Iris pigment epithelial cell (primary cell): Measurements from ENCODE around the gene CHRNA4.

Experiments used
- DNase-seq: peaks from one replicate; pipeline ENCODE4 v3.0.0-alpha.2; 2011; ENCODE audit warnings: low read depth

The CHRNA4 gene

DNA sequence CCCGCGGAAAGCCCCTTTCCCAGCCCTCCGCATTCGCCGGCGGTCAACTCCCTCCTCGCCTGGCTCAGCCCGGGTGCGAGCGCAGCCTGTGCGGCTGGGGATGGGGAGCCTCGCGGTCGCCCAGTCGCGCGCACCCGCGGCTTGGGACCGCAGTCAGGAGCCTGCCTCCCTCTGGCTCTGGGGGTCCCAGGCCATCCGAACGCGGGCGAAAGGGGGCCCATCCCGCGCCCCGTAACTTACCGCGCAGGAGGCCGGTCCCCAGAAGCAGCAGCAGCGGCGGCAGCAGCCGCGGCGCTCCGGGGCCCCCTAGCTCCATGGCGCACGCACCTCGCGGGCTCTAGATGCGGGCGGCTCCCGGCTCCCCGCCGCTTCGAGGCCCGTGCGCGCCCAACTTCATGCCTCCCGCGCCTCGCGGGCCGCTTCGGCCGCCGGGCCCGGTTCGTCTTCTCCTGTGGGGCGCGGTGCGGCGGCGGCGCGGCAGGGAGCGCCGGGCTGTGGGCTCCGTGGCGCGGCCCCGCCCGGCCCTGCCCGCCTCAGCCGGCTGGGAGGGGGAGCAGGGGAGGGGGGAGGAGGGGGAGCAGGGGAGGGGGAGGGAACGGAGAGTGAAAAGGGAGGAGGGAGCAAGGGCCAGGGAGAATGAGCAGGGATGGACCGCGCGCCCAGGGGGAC, at the start of gene CHRNA4:
CHRNA4 (minus strand) TSS at position 500 of the 669 bp plus-strand sequence; CDS start at position 316, 184 bp downstream.
- DNase-seq, result no peak

DNA sequence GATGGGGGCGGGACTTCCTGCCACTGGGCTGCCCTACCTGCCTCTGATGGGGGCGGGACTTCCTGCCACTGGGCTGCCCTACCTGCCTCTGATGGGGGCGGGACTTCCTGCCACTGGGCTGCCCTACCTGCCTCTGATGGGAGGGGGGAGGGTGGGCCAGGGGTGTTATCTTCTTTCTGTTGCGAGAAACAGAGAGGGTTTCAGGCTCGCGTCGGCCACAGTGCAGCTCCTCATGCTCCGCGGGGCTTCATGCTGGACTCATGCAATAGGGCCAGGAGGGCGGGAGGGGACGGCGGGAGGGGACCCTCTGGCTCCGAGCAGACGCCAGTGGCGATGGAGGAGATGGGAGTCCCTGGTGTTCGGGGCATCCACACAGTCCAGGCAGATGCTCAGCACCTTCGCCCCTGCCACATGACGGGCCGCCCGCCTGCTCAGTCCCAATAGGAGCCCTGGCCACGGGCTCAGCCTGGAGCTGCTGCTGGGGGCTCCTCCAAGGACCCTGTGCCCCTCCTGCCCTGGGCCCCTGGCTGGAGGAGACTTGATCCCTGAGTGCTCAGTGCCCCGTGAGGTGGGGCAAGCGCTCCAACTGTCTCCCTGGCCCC, 48.8 kb upstream of the CHRNA4 start:
- DNase-seq, result no peak

DNA sequence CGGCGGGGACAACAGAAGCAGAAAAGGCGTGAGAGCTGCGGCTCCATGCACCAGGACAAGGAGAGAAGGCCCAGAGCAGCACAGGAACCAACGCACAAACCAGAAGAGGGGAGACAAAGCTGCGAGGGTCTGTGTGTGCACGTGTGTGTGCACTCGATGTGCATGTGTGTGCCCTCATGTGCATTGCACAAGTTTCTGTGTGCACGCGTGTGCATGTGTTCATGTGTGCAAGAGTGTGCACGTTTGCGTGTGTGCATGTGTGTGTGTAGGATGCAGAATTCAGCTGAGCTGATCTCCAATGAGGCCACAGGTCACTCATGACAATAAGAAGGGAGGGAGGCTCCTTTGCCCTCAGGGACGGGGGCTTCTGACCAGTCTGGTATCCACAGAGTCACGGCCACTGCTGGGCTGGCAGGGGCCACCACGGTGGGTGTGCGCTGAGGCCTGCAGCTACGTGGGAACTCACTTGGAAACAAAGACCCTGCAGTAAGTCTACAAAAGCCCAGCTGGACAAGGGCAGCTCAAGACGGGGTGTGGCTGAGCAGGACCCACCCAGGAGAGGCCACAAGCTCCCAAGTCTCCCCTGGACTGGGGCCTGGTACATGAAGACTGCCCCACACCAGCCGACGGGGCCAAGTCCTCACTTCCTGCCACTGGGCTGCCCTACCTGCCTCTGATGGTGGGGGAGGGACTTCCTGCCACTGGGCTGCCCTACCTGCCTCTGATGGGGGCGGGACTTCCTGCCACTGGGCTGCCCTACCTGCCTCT, 48.1 kb upstream of the CHRNA4 start:
- no peak for DNase-seq

DNA sequence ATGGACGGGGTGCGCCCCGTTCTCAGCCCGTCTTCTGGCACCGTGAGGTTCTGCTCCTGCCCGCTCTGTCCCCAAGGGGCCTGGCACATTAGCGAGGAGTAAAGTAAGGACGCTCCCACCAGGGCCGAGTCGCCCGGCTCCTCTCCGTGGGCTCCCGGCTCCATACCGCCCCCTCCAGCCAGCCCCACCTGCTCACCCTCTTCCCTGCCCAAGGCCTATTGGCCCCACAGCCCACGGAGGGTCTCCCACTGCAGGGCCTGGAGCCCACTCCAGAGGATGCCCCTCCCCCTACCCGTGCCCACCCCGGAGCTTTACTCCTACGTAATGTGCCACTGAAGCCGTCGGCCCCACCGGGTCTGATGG, 47.5 kb upstream of the CHRNA4 start:
- DNase-seq, result no peak

DNA sequence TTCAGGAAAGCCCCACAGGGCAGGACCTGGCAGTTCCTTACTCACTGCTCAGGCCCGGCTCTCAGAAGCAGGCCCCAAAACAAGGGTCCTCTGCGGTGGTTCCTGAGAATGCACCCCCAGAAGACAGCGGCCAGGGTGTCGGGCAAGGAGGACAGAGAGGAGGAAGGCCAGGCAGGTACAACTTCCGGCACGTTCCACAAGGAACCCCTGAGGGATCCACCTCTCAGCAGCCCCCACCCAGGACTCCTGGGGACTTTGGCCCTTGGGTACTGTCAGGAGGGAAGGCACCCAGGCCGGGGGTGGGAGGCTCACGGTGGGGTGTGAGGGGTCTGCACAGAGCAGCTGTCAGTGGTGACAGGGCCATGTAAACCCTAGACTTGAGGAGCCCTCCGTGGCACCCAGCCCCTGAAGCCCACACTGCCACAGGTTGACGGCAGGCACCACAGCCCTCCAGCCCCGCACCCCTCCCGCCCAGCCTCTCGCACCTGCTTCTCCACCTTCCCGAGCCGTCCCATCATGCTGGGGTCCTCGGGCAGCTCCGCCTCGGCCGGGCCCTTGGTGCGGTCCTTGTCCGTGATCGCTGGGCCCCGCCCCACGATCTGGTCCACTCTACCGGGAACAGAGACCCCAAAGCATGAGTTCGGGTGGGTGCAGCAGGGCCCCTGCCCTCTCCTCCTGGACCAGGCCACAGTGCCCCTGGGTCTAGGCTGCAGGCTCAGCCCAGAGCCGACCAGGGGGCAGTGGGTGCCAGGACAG, 47.0 kb upstream of the CHRNA4 start:
- no peak for DNase-seq

DNA sequence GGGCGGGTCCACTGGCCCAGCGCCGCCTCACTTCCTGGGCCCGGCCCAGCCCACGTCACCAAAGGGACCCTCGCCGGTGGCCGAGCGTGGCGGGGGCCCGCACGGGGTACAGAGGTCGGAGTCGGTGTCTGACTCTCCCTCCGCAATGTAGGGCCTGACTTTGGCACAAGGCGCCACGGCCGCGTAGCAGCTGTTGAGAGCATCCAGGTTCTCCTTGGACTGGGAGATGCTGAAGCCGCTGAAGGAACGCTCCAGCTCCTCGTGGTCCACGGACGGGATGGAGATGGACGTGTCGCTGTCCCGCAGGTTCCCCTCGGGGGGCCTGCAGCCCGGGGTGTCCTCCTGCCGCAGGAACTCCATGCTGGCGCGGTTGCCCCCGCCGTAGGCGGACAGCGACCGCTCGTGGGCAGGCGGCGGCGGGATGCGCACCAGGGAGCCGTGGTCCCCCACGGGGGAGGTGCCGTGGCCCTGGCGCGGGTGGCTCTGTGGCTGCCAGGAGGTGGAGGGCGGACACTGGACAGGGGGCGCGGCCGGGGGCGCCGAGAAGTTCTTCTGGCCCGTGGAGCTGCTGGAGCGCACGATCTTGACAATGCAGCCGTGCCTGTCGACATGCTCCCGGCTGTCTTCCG, 45.6 kb upstream of the CHRNA4 start:
- DNase-seq, result no peak

DNA sequence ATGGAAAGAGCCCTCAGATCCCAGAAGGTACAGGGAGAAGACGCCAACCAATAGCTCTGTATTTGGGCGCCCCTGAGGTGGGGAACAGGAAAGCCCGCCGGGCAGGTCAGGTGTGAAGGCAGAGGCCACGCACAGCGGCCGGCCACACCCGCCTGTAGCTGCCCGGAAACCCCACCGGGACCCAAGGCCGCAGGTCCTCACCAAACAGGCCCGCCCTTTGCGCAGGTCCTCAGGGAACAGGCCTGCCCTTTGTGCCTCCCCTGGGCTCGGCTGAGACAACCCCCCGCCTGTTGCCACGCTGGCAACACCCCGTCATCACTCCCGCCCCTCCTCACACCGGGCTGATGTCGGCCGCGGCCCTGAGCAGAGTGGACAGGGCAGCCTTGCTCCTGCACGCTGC, 44.9 kb upstream of the CHRNA4 start:
- no peak for DNase-seq

DNA sequence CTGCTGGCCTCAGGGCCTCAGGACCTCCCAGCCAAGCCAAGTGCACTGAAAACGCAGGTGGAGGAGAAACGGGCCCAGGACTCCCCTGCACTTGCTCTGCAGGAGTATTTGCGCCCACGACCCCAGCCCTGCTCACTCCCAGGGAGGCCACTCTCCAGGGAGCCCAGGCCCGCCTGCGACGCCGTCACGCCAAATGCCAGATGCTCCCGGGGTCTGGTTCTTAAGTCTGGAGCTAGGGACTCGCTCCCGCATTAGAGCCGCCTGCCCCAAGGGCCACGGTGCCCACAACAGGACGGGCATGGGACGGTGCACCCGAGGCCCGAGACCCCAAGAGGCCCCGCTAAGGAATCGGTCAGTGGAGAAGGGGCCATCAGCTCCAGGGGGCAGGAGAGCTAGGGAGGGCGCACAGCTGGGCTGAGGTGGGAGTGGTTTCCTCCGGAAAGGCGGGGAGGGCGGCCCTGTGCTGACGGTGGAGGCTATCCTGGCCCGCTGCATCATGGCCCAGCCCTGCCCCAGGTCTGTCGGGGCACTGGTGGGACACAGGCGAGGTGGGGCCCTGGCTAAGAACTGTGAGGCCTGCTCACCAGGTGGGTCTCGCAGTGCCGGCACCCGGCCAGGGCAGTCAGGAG, 44.1 kb upstream of the CHRNA4 start:
- DNase-seq, result no peak

DNA sequence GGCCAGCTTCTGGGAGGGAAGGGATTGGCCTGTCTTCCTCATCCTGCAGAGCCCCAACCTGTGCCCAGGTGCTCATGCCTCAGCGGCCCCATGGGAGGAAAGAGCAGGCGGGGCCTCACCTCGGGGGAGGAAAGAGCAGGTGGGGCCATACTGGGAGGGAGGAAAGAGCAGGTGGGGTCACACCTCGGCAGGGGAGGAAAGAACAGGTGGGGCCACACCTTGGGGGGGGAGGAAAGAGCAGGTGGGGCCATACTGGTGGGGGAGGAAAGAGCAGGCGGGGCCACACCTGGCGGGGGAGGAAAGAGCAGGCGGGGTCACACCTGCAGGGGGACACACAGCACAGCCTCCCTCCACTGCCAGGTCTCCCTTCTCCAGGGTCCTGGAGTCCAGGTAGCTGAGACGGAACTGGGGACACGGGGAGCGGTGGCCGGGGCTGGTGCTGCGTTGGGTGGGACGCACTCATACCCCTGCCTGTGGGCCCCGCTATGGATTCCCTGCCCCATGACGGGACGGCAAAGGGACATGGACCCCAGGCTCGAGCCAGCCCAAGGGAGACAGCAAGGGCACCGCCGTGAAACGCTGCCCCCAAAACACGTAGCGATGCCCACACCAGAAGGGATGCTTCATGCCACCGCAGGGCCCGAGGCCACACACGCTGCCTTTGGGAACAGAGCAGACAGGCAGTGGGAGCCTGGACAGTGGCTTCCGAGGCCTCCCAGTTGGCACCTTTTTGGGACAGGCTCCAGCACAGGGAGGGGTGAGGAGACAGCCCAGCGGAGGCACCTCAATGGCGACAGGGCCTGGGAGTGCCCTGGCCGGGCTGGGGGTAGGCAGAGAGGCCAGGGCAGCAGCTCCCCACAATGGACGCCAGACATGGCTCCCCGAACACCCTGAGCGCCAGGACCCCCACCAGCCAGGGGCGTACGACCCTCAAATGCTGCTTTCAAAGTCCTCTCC, 43.3 kb upstream of the CHRNA4 start:
- no peak for DNase-seq

DNA sequence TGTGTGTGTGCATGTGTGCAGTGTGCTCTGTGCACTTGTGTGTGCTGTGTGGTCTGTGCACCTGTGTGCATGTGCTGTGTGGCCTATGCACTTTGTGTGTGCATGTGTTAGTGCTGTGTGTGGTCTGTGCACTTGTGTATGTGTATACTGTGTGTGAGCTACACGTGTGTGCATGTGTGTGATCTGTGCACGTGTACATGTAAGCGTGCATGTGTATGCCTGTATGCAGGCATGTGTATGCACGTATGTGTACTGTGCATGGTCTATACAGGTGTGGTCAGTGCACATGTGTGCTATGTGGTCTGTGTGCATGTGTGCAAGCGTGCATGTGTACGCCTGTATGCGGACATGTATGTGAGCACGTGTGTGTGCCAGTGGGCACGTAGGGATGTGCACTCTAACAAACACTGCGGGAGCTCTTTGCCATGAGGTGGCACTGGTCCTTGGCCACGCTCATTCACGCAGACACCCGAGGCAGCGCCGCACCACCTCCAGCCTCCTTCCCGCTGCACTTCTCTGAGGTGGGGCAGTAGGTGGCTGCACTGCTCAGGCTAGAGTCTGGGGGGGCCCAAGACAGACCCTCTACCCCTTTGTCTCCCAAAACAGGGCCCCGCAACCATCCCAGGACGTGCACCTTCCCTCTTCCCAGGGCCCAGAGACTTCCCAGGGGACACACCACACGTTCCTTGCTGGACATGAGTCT, 42.4 kb upstream of the CHRNA4 start:
- no peak for DNase-seq

DNA sequence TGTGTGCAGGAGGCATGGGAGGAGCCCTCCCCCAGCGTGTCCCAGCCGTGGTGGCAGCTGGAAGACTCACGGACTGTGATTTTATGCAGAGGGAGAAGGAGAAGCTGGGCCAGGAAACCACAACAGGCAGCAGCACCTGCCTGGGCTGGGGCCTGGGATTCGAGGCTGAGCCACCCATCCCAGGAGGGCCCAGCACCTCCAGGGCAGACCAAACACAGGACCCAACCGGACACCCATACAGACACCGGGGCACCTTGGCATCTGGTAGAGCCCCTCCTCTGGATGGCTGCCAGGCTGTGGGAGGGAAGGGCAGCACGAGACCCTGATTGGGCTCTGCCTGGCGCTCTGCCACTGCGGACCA, 41.7 kb upstream of the CHRNA4 start:
- no peak for DNase-seq

DNA sequence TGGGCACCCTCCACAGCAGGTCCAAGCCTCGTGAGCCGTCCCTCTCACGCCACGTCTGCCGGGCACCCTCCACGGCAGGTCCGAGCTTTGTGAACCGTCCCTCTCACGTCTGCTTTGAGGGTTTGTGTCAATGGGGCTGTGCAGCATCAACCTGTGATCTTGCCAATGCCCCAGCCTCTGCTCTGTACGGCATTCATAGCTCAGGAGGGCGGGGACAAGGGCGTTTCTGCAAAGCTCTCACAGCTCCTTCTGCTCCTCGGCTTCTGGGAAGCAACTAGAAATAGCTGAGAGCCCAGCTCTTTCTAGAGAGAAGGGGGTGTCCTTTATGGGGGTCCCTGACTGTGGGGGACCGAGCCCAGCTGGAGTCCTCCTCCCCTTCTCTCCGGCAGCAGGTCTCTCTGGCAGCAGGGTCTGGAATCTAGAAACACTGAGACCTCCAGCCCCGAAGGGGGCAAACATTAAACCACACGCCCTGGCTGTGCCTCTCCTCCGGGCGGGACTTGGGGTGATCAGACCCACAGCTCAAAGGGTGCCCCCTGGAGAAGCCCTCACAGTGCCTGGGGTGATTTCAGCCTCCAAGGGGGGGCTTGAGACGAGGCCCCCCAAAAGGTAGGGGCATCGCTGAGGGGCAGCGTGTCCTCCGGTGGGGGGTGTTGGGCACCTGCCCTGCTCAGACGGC, 41.2 kb upstream of the CHRNA4 start:
- DNase-seq, result no peak

DNA sequence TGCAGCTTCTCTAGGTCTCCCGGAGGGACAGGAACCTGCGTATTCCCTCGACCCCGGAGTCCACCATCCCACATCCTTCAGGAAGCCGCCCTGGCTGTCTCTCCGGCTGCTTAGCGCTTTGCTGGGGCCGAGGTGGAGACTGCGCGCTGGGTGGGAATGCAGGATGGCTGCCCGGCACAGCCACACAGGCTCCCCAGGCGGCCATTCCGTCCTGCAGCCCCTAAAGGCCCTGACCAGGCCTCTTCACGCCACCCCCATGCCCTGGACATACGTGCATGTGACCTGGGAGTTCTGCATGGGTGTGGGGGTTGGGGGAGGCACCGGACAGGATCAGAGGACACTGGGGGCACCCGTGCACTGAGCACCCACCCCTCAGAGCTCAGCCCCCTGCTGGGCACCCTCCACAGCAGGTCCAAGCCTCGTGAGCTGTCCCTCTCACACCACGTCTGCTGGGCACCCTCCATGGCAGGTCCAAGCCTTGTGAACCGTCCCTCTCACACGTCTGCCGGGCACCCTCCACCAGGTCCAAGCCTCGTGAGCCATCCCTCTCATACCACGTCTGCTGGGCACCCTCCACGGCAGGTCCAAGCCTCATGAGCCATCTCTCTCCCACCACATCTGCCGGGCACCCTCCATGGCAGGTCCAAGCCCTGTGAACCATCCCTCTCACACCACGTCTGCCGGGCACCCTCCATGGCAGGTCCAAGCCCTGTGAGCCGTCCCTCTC, 40.4 kb upstream of the CHRNA4 start:
- DNase-seq, result no peak

DNA sequence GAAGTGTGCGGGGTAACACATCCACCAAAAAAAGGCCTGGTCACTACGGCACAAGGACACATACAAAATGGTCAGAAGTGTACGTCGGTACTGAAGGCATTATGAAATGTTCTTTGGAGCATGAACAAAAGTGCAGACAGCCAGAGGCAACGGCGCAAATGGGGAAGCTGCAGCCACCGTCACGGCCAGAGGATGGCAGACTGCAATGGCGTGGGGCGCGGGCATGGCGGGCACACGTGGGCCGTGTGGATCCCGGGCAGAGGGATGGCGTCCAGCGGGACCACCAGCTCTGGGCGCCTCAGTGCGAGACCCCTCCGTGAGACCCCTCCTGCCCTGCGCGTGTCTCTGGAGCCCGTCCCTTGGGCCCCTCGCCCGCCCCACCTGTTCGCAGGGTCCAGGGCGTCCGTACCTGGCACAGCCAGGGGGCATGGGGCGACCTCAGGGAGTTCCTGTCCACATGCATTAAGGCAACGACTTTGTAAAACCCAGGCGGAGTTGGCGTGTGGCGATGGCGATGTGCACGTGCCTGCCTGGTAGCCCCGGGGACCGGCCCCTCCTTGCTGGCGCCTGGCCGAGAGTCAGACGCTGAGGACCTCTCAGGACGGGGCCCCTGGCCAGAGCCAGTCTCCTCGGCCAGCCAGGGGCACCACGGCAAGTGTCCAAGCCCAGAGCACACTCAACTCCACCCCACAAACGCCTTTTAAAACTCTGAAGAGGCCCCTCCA, 39.5 kb upstream of the CHRNA4 start:
- no peak for DNase-seq

DNA sequence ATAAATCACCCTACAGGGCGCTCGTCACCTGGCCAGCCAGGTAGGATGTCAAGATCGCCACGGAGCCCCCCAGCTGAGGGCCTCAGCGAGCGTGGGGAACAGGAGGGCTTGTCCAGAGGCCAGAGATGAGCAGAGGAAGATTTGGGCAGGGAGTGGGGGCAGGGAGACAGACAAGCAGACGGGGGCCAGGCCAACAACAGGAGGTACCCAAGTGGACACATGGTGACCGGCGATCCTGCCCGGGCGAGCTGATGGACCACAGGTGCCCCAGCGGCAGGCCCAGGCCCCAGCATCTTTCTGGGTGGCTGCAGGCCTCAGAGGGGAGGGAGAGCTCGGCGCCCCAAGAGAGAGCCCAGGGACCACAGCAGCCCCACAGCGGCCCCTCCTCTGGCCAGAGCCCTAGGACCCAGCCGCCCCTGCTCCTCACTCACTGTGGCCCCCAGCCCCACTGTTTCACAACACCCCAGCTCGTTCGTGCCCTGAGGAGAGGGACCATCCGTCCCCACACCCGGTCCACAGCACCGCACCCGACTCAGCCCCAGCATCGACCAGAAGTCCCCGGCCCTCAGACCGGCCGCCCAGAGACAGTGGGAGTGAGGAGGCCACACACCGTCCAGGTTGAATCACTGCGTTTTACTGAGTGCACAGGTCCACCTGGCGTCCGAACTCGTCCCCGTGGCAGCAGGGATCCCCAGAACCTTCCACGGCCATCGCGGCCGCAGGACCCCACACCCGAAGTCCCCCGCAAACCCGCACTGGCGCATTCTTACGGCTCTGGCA, 38.6 kb upstream of the CHRNA4 start:
- DNase-seq, result no peak

DNA sequence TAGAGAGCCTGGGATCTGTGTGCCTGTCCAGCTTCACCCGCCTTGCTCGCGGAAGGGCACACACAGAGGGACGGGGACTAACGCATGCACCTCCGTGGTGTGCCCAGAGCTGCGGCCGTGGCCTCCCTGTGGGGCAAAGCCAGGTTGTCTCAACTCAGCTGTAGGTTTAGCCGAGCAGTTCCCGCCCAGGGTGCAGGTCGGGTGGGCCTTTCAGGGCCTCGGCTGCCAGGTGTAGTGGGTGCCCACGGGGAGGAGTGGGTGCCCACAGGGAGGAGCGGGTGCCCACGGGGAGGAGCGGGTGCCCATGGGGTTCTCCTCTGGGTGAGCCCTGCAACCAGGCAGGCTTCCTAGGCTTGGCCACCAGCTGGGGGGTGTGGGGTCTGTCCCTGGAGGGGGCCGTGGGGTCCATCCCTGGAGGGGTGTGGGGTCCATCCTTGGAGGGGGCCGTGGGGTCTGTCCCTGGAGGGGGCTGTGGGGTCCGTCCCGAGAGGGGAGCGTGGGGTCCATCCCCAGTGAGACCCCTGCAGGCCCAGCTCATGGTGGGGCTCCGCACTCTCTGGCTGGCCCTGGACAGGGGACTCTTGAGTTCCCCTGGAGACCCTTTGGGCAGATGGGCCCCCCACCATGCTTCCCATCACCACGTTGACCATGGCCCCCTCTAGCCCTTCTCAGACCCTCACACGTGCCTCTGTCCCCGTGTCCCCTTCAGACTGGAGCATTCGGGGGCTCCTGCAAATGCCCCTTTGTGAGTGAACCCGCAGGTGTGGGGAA, 37.8 kb upstream of the CHRNA4 start:
- DNase-seq, result no peak
